Measurements from ENCODE around the gene UTS2R. TPM values are rescaled to one million over a fixed set of nuclear protein-coding genes. Genes with fewer than 3 reads are reported as not detected.

Gene UTS2R
- total RNA-seq, 4 donors from 2014 or later = not detected

- Histone ChIP-seq H3K27me3 (no peaks in the 10 kb centered on the region), H3K9me3 (no peaks in the 10 kb centered on the region), H3K4me1 (peaks cover 31 to 32% of the 10 kb centered on the region in 2 donors), H3K4me3 (no peak overlapping the region), H3K36me3 (peaks cover 0 to 28% of the 10 kb centered on the region in 2 donors), H3K27ac (no peak overlapping the region)
- TF ChIP-seq, protein P1, sequence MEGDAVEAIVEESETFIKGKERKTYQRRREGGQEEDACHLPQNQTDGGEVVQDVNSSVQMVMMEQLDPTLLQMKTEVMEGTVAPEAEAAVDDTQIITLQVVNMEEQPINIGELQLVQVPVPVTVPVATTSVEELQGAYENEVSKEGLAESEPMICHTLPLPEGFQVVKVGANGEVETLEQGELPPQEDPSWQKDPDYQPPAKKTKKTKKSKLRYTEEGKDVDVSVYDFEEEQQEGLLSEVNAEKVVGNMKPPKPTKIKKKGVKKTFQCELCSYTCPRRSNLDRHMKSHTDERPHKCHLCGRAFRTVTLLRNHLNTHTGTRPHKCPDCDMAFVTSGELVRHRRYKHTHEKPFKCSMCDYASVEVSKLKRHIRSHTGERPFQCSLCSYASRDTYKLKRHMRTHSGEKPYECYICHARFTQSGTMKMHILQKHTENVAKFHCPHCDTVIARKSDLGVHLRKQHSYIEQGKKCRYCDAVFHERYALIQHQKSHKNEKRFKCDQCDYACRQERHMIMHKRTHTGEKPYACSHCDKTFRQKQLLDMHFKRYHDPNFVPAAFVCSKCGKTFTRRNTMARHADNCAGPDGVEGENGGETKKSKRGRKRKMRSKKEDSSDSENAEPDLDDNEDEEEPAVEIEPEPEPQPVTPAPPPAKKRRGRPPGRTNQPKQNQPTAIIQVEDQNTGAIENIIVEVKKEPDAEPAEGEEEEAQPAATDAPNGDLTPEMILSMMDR (IDR thresholded peaks at IDR 0.05 in 4 of 5, conservative IDR thresholded peaks at IDR 0.05 in 1 of 5) = no peak
- no peak for TF ChIP-seq POLR2A (IDR thresholded peaks at IDR 0.05)
- DNase-seq (no peak), ATAC-seq (no peak)
- in situ Hi-C loops (cut with MboI; ENCODE audit: low sequenced_read_pairs in 4 of 4) = no loop called here
- intact Hi-C loops (cut with DNase I; ENCODE audit: low total_unique reads) = no loop called here
These were observed 32.4 kb downstream of the UTS2R start for GRCh38 chr17:82403662-82404660.

GRCh38 chr17:82405051-82405450, 33.5 kb downstream of the UTS2R start:
- no peak overlapping the region for H3K4me3 ChIP-seq
- no peaks in the 10 kb centered on the region for H3K9me3 ChIP-seq
- intact Hi-C loops (cut with DNase I; ENCODE audit: low total_unique reads) = no loop called here
- H3K27me3 ChIP-seq = no peaks in the 10 kb centered on the region
- ATAC-seq = no peak
- H3K36me3 ChIP-seq = peaks cover 0 to 28% of the 10 kb centered on the region in 2 donors
- TF ChIP-seq, protein P1 (IDR thresholded peaks at IDR 0.05 in 4 of 5, conservative IDR thresholded peaks at IDR 0.05 in 1 of 5) = no peak
- no peak for TF ChIP-seq POLR2A (IDR thresholded peaks at IDR 0.05)
- H3K27ac ChIP-seq = no peak overlapping the region
- in situ Hi-C loops (cut with MboI; ENCODE audit: low sequenced_read_pairs in 4 of 4) = no loop called here
- H3K4me1 ChIP-seq = peaks cover 20 to 22% of the 10 kb centered on the region in 2 donors
- DNase-seq = no peak

GRCh38 chr17:82406131-82406671, 34.6 kb downstream of the UTS2R start:
- in situ Hi-C loops (cut with MboI; ENCODE audit: low sequenced_read_pairs in 4 of 4) (no loop called here), intact Hi-C loops (cut with DNase I; ENCODE audit: low total_unique reads) (no loop called here)
- no peaks in the 10 kb centered on the region for H3K27me3 ChIP-seq
- H3K36me3 ChIP-seq = peaks cover 0 to 28% of the 10 kb centered on the region in 2 donors
- no peak overlapping the region for H3K4me3 ChIP-seq
- TF ChIP-seq POLR2A (IDR thresholded peaks at IDR 0.05) = no peak
- TF ChIP-seq, protein P1 (IDR thresholded peaks at IDR 0.05 in 4 of 5, conservative IDR thresholded peaks at IDR 0.05 in 1 of 5) = no peak
- peaks cover 14 to 15% of the 10 kb centered on the region in 2 donors for H3K4me1 ChIP-seq
- no peaks in the 10 kb centered on the region for H3K9me3 ChIP-seq
- DNase-seq (no peak), ATAC-seq (no peak)
- H3K27ac ChIP-seq = peak overlapping the region in 3 of 4 donors; percentile 75 to 83 (median 82)

GRCh38 chr17:82407255-82407654, 35.7 kb downstream of the UTS2R start:
- Histone ChIP-seq H3K4me3 (peak overlapping the region in 1 of 4 donors; percentile 3), H3K36me3 (peaks cover 0 to 23% of the 10 kb centered on the region in 2 donors), H3K27me3 (no peaks in the 10 kb centered on the region), H3K9me3 (no peaks in the 10 kb centered on the region), H3K27ac (peak overlapping the region; percentile 75 to 83 (median 78)), H3K4me1 (peaks cover 14% of the 10 kb centered on the region in 2 donors)
- in situ Hi-C loops (cut with MboI; ENCODE audit: low sequenced_read_pairs in 4 of 4) (no loop called here), intact Hi-C loops (cut with DNase I; ENCODE audit: low total_unique reads) (loop anchor here (1.0 kb wide), 1 partner anchor 43 kb away; the partner anchor contains the start of gene CYBC1)
- ATAC-seq (peak; percentile 99 to 100), DNase-seq (peak; percentile 89 to 91)
- TF ChIP-seq, protein P1 (IDR thresholded peaks at IDR 0.05 in 4 of 5, conservative IDR thresholded peaks at IDR 0.05 in 1 of 5) = no peak
- TF ChIP-seq POLR2A (IDR thresholded peaks at IDR 0.05) = no peak
